ENCODE data around the gene TMEM255A.

GRCh38 chrX:120274145-120274544 lies 37.1 kb downstream of the TMEM255A start:
- TF ChIP-seq POLR2A (IDR thresholded peaks at IDR 0.05) (no peak), CTCF (IDR thresholded peaks at IDR 0.05) (no peak), POLR2AphosphoS5 (IDR thresholded peaks at IDR 0.05) (no peak)
